ENCODE results near the gene PCDH17. TPM values are rescaled to one million over a fixed set of nuclear protein-coding genes. Genes with fewer than 3 reads are reported as not detected.

PCDH17 gene
- not detected for polyA plus RNA-seq (2012; ENCODE audit: low read depth, missing spikeins)

- DNase-seq (ENCODE audit: insufficient read length, low spot score), result no peak
- TF ChIP-seq PAX5 (IDR thresholded peaks at IDR 0.05; ENCODE audit: insufficient read depth, low read length, severe bottlenecking), result no peak
- TF ChIP-seq POU2F2 (IDR thresholded peaks at IDR 0.05; ENCODE audit: low read depth, low read length), result no peak
- no peak for TF ChIP-seq SPI1 (IDR thresholded peaks at IDR 0.05; ENCODE audit: low read depth, low read length)
- no peak for TF ChIP-seq POLR2AphosphoS5 (IDR thresholded peaks at IDR 0.05; ENCODE audit: low read depth, low read length)
- TF ChIP-seq POLR2A (IDR thresholded peaks at IDR 0.05; ENCODE audit: low read depth, low read length), result no peak
- TF ChIP-seq TAF1 (IDR thresholded peaks at IDR 0.05; ENCODE audit: low read depth, low read length), result no peak
- no peak for FAIRE-seq
These were observed at the start of gene PCDH17 for GRCh38 chr13:57631596-57632275. Gene PCDH17 (plus strand): TSS chr13:57631744. CDS start chr13:57632547, 803 bp downstream.

- FAIRE-seq (no peak), DNase-seq (ENCODE audit: insufficient read length, low spot score) (no peak)
- TF ChIP-seq POLR2A (IDR thresholded peaks at IDR 0.05; ENCODE audit: low read depth, low read length), result no peak
- TF ChIP-seq TAF1 (IDR thresholded peaks at IDR 0.05; ENCODE audit: low read depth, low read length), result no peak
- TF ChIP-seq POU2F2 (IDR thresholded peaks at IDR 0.05; ENCODE audit: low read depth, low read length), result no peak
- no peak for TF ChIP-seq POLR2AphosphoS5 (IDR thresholded peaks at IDR 0.05; ENCODE audit: low read depth, low read length)
- no peak for TF ChIP-seq PAX5 (IDR thresholded peaks at IDR 0.05; ENCODE audit: insufficient read depth, low read length, severe bottlenecking)
- no peak for TF ChIP-seq SPI1 (IDR thresholded peaks at IDR 0.05; ENCODE audit: low read depth, low read length)
These were observed 49.5 kb upstream of the PCDH17 start for GRCh38 chr13:57582032-57582431.

- TF ChIP-seq POU2F2 (IDR thresholded peaks at IDR 0.05; ENCODE audit: low read depth, low read length) (no peak), POLR2AphosphoS5 (IDR thresholded peaks at IDR 0.05; ENCODE audit: low read depth, low read length) (no peak), POLR2A (IDR thresholded peaks at IDR 0.05; ENCODE audit: low read depth, low read length) (no peak), TAF1 (IDR thresholded peaks at IDR 0.05; ENCODE audit: low read depth, low read length) (no peak), PAX5 (IDR thresholded peaks at IDR 0.05; ENCODE audit: insufficient read depth, low read length, severe bottlenecking) (no peak)
- FAIRE-seq (no peak), DNase-seq (ENCODE audit: insufficient read length, low spot score) (no peak)
These were observed 48.0 kb upstream of the PCDH17 start for GRCh38 chr13:57583529-57583928.

GRCh38 chr13:57588639-57589038 is 42.9 kb upstream of the PCDH17 start:
- TF ChIP-seq POU2F2 (IDR thresholded peaks at IDR 0.05; ENCODE audit: low read depth, low read length) (no peak), TAF1 (IDR thresholded peaks at IDR 0.05; ENCODE audit: low read depth, low read length) (no peak), SPI1 (IDR thresholded peaks at IDR 0.05; ENCODE audit: low read depth, low read length) (no peak), PAX5 (IDR thresholded peaks at IDR 0.05; ENCODE audit: insufficient read depth, low read length, severe bottlenecking) (no peak), POLR2A (IDR thresholded peaks at IDR 0.05; ENCODE audit: low read depth, low read length) (no peak), POLR2AphosphoS5 (IDR thresholded peaks at IDR 0.05; ENCODE audit: low read depth, low read length) (no peak)
- DNase-seq (ENCODE audit: insufficient read length, low spot score), result no peak
- no peak for FAIRE-seq

GRCh38 chr13:57595775-57596174 is 35.8 kb upstream of the PCDH17 start:
- TF ChIP-seq POLR2A (IDR thresholded peaks at IDR 0.05; ENCODE audit: low read depth, low read length) (no peak), POU2F2 (IDR thresholded peaks at IDR 0.05; ENCODE audit: low read depth, low read length) (no peak), SPI1 (IDR thresholded peaks at IDR 0.05; ENCODE audit: low read depth, low read length) (no peak), POLR2AphosphoS5 (IDR thresholded peaks at IDR 0.05; ENCODE audit: low read depth, low read length) (no peak), PAX5 (IDR thresholded peaks at IDR 0.05; ENCODE audit: insufficient read depth, low read length, severe bottlenecking) (no peak), TAF1 (IDR thresholded peaks at IDR 0.05; ENCODE audit: low read depth, low read length) (no peak)
- DNase-seq (ENCODE audit: insufficient read length, low spot score), result no peak
- no peak for FAIRE-seq

GRCh38 chr13:57601536-57601935 is 30.0 kb upstream of the PCDH17 start:
- TF ChIP-seq PAX5 (IDR thresholded peaks at IDR 0.05; ENCODE audit: insufficient read depth, low read length, severe bottlenecking), result no peak
- TF ChIP-seq TAF1 (IDR thresholded peaks at IDR 0.05; ENCODE audit: low read depth, low read length), result no peak
- TF ChIP-seq POLR2A (IDR thresholded peaks at IDR 0.05; ENCODE audit: low read depth, low read length), result no peak
- no peak for TF ChIP-seq POU2F2 (IDR thresholded peaks at IDR 0.05; ENCODE audit: low read depth, low read length)
- no peak for TF ChIP-seq POLR2AphosphoS5 (IDR thresholded peaks at IDR 0.05; ENCODE audit: low read depth, low read length)
- no peak for TF ChIP-seq SPI1 (IDR thresholded peaks at IDR 0.05; ENCODE audit: low read depth, low read length)
- FAIRE-seq (no peak), DNase-seq (ENCODE audit: insufficient read length, low spot score) (no peak)

GRCh38 chr13:57604442-57604841 is 27.1 kb upstream of the PCDH17 start:
- no peak for TF ChIP-seq TAF1 (IDR thresholded peaks at IDR 0.05; ENCODE audit: low read depth, low read length)
- no peak for TF ChIP-seq POLR2A (IDR thresholded peaks at IDR 0.05; ENCODE audit: low read depth, low read length)
- TF ChIP-seq SPI1 (IDR thresholded peaks at IDR 0.05; ENCODE audit: low read depth, low read length), result no peak
- no peak for TF ChIP-seq PAX5 (IDR thresholded peaks at IDR 0.05; ENCODE audit: insufficient read depth, low read length, severe bottlenecking)
- no peak for TF ChIP-seq POLR2AphosphoS5 (IDR thresholded peaks at IDR 0.05; ENCODE audit: low read depth, low read length)
- no peak for TF ChIP-seq POU2F2 (IDR thresholded peaks at IDR 0.05; ENCODE audit: low read depth, low read length)
- DNase-seq (ENCODE audit: insufficient read length, low spot score), result no peak
- FAIRE-seq, result no peak

GRCh38 chr13:57611969-57612368 is 19.6 kb upstream of the PCDH17 start:
- DNase-seq (ENCODE audit: insufficient read length, low spot score) (no peak), FAIRE-seq (no peak)
- TF ChIP-seq SPI1 (IDR thresholded peaks at IDR 0.05; ENCODE audit: low read depth, low read length) (no peak), PAX5 (IDR thresholded peaks at IDR 0.05; ENCODE audit: insufficient read depth, low read length, severe bottlenecking) (no peak), POLR2AphosphoS5 (IDR thresholded peaks at IDR 0.05; ENCODE audit: low read depth, low read length) (no peak), POLR2A (IDR thresholded peaks at IDR 0.05; ENCODE audit: low read depth, low read length) (no peak), TAF1 (IDR thresholded peaks at IDR 0.05; ENCODE audit: low read depth, low read length) (no peak)

GRCh38 chr13:57612568-57612967 is 19.0 kb upstream of the PCDH17 start:
- no peak for FAIRE-seq
- no peak for DNase-seq (ENCODE audit: insufficient read length, low spot score)

More at GRCh38 chr13:57612568-57612967, 19.0 kb upstream of the PCDH17 start:
- TF ChIP-seq PAX5 (IDR thresholded peaks at IDR 0.05; ENCODE audit: insufficient read depth, low read length, severe bottlenecking) (no peak), POU2F2 (IDR thresholded peaks at IDR 0.05; ENCODE audit: low read depth, low read length) (no peak), POLR2A (IDR thresholded peaks at IDR 0.05; ENCODE audit: low read depth, low read length) (no peak), POLR2AphosphoS5 (IDR thresholded peaks at IDR 0.05; ENCODE audit: low read depth, low read length) (no peak), TAF1 (IDR thresholded peaks at IDR 0.05; ENCODE audit: low read depth, low read length) (no peak), SPI1 (IDR thresholded peaks at IDR 0.05; ENCODE audit: low read depth, low read length) (no peak)
